ENCODE results near the gene ARID1B. TPM values are rescaled to one million over a fixed set of nuclear protein-coding genes. Genes with fewer than 3 reads are reported as not detected.

The ARID1B gene
- 28.1 and 44.9 TPM in 2 replicates for total RNA-seq

DNA sequence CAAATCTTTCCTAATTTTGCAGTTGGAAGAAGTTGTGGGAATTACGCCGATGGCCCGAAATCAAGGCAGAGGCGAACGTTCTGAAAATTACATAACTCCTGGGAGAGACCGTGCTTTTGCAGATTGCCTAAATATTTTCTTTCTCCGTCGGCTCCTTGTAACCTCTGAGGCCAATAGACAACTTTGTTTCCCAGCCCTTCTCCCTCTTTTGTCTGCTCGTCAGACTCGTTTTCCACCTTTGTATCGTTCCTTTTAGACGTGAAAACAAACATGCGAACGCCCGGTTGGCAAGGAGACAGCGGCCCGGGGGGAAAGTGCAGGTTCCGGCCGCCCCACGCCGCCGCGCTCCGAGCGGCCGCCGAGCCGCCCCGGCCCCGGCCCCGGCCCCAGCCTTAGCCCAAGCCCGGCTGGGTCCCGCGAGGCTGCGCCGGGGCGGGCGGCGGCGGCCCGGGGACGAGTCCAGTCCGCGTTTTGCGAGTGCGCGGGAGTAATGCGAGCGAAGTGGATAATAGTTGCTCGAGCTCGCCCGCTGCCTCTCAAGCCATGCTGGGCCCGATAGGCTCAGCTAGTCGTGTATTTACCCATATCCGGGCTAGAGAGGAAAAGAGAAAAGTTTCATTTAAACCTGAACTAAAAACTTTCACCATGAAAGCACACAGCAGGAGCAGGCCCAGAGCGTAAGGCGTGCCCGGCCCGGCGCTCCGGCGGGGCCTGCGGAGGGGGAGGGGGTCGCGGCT lies at the start of gene ARID1B:
ARID1B (plus strand) TSS at position 539 of the 737 bp plus-strand sequence. CDS start 303 bp downstream, outside the sequence.

Data from endothelial cell of coronary artery (primary cell).